GM19452 (cell line): ENCODE results near the gene OGDH.
"Not testable (repeated sequence)": the region's sequence is repeated elsewhere in the genome, so short reads cannot be mapped to it uniquely, and the experiment has no call there.

Experiments used
- ATAC-seq: cut with Tn5 transposase; IDR thresholded peaks from one replicate; pipeline ENCODE4 v1.9.1; 2021; ENCODE audit not compliant: unreplicated experiment

Gene OGDH

DNA sequence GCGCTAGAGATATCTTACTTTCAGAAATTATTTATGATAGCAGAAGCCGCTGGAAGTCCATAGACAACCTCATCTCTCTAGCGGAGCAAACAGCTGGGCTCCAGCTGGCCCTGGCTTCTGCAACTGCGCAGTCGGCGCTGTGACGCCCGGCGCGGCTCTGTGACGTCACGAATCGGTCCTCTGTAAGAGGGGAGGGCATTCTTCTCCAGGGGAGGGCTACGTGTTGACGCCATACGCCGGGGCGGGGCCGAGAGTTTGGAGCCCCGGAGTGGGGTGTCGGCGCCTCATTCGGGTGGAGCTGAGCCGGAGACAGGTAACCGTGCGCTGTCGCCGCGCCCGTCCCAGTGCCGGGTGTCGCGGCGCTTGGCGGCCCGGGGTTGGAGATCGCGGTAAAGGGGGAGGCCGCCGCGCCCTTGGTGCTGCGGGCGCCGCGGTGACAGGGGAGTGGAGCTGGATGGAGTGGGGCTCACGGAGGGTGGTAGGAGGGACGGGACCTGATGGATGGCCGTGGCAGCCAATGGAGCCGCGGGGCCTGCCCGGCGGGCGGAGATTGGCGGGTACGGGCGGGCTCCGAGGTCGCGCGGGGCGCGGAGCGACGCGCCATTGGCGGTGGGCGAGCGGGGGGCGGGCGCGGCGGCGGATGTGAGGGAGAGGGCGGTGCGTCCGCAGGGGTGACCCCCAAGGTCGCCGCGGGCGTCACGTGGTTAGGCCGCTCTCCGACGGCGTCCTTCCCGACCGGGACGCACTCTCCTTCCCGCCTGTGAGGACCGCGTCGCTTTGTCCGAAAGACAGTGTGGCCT is at the start of gene OGDH:
Gene OGDH (plus strand): TSS at position 287 of the 800 bp plus-strand sequence. CDS start 17,717 bp downstream, outside the sequence.
- ATAC-seq, result peak; percentile 96

DNA sequence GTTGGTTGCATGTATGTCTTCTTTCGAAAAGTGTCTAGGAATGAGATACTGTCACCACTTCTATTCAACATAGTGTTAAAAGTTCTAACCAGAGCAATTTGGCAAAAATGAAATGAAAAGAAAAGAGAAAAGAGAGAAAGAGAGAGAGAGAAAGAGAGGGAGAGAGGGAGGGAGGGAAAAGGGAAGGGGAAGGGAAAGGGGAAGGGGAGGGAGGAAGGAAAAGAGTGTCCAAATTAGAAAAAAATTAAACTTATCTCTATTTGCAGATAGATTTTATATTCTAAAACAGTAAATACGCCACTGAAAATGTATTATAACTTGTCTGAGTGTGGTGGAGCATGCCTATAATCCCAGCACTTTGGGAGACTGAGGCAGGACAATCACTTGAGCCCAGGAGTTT is 48.9 kb upstream of the OGDH start:
- ATAC-seq, result no peak

DNA sequence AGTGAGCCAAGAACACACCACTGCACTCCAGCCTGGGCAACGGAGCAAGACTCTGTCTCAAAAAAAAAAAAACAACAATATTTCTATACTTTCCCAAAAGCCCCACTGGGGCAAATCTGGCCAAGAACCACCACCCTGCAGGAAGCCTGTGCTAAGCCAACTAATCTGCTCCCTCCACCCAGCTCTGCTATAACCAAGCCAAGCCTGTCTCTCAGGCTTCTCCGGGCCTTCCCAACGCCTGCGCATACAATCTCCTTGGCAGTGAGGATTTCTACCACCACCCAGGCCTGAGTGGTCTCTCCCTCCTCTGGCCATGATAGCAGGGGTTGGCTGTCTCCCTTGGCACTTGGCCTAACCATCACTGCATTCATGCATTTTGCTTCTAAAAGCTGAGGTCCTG is 46.9 kb upstream of the OGDH start:
- ATAC-seq, result no peak

DNA sequence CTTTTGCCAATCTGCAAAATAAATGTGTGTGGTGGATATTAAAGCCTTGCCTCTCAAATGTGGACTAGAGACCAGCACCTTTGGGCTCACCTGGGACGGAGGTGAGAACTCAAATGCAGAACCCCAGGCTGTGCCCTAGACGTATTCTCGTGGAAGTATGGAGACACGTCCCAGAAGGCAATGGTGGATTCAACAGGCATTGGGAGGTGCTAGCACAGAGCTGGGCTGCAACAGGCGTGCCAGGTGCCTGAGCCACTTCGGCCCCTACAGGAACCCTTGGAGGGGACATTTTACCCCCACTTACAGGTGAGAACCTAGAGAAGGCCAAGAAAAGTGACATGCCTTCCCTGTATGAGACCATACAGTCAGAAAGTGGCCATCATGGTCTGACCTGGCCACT is 44.9 kb upstream of the OGDH start:
- no peak for ATAC-seq

DNA sequence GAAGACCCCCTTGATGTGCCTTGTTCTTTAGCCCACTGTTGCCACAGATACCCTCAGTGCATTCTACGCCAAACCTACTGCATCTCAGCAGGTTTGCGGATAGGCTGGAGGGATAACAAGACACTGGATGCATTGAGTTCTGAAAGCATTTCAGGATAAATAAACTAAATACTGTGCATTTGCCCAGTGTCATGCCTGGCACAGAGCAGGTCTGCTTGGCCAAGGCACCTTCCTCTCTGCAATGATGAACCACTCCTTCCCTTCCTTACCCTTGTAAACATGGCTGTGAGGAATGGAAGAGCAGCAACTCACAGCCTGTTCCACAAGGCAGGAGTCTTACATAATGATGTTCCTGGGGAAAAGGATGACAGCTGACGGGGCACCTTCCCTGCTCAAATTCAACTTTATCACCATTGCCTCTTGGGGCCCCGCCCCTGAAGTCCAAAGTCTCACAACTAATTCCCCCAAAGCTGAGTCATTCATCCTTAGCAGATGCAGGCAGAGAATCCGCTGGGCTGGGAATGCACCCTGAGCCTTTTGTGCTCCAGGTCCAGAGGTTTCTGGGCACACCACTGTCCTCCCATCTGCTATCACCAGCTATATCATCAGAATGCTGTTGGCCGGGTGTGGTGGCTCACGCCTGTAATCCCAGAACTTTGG is 44.3 kb upstream of the OGDH start:
- no peak for ATAC-seq

DNA sequence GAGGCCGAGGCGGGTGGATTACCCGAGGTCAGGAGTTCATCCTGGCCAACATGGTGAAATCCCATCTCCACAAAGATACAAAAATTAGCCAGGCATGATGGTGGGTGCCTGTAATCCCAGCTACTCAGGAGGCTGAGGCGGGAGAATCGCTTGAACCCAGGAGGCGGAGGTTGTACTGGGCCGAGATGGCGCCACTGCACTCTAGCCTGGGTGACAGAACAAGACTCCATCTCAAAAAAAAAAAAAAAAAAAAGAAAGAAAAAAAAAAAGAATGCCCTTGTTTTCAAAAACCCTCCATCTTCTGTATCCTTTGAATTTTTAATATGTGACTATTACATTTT is 43.8 kb upstream of the OGDH start:
- not testable (repeated sequence) for ATAC-seq

DNA sequence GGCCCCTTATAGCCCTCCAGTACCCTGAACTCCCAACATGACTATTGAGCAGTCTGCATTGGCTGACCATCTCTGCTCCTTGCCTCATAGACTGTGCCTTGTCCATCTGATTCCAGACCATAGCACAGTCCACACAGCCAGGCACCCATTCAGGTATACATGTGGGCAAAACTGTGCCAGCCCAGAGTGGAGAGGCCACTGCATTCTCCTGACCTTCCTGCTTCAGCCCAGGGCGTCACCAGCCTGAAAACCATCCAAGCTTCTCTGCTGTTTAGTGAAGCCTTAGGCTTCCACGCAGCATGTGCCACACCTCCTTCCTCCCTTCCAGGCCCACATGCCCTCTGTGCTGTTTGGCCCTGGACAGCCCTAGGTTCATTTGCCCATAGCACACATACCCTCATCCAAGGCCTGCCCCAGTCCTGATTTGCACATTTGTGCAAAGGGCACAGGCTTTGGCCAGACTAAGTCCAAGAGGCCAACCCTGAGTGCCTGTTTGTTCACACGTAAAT is 43.2 kb upstream of the OGDH start:
- no peak for ATAC-seq

DNA sequence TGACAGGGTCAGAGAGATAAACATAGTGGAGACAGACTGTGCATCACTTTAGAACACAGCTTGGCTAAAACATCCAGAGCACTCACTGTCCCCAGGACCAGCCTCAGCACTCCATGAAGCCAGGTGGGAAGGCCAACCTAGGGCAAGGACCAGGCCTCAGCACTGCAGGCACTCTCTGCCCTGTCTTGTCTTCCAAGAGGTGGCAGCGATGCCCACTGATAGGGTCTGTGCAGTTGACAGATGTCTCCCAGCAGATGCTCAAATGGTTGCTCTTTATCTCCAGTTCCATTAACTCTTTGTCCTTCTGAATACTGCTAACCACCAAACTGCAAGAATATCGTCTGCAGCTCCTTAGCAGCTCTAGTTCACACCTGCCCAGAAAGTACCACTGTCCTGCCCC is 41.8 kb upstream of the OGDH start:
- no peak for ATAC-seq

- peak; percentile 73 for ATAC-seq
Measured at GRCh38 chr7:44565097-44565794, 41.2 kb upstream of the OGDH start.

- ATAC-seq, result peak; percentile 31
Measured at GRCh38 chr7:44565795-44566559, 40.5 kb upstream of the OGDH start.

- ATAC-seq, result no peak
Measured at GRCh38 chr7:44566680-44567079, 39.7 kb upstream of the OGDH start.

DNA sequence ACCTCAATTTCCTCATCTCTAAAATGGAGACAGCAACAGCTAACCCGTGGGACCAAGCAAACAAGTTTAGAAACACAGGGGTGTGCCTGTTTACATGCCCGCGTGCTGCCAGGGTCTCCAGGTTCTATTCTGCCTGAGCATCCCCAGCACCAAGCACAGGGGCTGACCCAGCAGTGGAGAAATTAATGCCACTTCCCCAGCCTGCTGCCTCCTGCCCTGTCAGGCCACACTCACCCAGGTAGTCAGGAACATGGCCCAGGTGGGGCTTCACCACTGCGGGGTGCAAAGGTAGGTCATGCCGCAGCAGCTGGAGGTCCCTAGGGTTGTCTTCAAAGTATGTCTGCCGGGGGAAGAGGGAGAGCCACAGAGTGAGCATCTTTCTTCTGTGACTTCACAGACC is 38.5 kb upstream of the OGDH start:
- ATAC-seq, result no peak

DNA sequence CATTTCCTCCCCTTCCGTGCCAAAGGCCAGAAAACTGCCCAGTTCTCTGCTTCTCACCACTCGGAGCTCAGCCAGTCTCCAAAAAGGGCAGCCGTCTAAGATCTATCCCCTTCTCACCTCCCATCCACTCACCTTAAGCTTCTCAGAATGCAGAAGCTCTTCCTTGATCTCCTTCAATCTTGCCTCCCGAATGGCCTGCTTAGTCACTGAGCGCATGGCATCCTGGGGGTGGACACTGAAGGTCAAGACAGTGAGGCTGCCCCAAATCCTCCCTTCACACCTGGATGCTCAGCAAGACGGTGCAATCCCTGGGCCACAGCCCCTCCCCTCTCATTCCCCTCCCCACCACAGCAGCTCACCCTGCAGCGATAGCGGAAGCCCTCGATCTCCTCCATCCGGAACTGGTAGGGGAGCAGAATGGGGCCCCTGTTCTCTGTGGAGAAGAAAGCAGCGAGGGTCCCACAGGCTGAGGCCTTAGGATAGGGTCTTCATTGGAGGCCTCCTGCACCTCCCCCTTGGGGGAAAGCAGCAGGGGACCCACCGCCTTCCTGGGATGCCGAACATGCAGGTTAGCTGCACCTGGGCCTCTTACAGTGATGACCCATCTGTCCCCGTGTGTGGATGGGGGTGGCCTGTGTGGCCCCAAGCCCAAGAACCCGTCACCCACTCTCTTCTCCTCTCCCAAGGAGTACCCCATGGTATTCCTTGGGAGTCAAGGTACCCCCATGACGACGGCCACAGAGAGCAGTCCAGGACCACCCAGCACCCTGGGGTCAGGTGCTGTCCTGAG is 37.5 kb upstream of the OGDH start:
- ATAC-seq, result no peak

DNA sequence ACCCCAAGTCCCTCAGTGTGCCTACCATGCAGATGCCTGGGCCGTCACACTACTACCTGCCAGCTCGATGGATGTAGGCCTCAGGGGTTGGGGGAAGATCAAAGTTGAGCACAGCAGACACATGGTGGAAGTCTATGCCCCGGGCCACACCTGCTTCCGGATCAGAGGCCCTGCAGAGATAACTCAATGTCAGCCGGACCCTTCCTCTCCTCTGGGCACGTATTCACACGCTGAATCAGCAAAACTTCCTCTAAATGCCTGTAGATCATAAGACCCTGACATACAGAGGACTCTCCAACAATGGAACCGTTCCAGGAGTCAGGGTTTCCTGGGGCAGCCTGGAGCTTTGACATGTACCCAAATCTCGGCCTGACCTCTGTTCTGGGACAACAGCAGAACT is 36.5 kb upstream of the OGDH start:
- no peak for ATAC-seq

DNA sequence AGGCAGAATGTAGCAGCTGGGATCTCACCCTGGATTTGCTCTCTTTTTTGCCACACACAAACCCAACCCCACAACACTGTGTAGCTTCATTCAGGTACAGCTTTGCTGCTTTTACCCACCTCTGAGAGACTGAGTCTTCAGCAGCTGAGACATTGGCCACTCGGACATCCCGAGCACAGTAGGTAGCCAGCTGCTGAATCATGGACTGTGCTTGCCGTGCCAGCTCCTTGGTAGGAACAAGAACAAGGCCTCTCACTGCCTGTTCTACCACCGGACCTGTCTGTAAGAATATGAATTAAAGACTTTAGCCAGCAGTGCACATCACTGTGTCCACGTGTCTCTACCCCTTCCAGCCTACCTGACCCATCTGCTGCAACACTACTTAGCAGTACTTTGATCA is 33.7 kb upstream of the OGDH start:
- ATAC-seq, result no peak

DNA sequence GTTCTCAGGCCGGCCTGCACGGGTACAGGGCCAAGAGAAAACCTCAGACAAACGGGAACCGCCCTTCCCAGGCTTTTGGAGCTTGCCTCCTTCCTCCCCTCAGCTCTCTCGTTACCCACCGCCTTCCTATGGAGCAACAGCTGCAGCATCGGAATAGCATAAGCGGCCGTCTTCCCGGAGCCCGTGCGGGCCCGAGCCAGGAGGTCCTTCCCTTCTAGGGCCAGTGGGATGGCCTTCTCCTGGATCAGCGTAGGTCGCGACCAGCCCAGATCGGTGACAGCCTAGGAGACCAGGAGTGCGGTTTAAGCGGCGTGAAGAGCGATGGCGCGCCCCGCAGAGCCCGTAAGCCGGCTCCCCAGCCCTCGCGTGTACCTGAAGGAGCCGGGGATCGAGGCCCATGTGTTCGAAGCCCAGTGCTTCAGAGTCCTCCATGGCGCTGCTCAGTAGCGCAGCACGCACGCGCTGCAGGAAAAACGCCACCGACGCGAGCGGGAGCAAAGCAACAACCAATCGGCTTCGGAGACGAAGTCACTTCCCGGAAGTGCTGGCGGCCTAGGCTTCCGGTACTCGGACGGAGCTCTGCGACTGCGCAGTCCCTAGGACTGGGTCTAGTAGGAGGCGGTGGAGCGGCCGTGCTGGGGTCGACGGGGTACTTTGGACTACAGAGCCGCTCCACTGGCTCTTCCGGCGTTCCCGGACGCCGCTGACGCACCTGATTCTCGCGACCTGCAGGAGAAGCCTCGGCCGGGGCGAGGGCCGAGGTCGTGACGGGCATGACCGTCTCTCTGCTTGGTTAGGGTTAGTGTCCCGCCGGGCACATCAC is 32.8 kb upstream of the OGDH start, which contains the start of gene DDX56:
Gene DDX56 (minus strand): TSS at position 445 of the 823 bp plus-strand sequence. CDS start 13 bp downstream, at position 432.
- ATAC-seq, result peak; percentile 96

DNA sequence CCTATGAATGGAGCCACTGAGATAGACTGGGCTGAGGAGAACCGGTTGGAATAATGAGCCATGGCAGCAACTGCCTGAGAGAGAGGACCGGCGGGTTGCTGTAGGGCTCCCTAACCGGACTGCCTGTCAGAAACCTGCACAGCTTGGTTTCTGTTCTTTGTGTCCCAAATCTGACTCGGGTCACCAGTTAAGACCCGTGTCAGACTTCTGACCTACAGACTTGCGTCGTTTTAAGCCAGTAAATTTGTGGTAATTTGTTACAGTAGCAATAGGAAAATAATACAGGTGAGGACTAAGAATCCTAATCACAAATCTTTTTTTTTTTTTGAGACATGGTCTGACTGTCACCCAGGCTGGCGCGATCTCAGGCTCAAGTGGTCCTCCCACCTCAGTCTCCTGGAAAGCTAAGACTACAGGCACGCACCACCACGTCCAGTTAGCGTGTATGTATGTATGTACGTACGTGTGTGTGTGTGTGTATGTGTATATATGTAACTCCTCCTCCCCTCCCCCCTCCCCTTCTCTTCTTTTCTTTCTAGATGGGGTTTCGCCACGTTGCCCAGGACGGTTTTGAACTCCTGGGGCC is 32.0 kb upstream of the OGDH start:
- ATAC-seq, result no peak

DNA sequence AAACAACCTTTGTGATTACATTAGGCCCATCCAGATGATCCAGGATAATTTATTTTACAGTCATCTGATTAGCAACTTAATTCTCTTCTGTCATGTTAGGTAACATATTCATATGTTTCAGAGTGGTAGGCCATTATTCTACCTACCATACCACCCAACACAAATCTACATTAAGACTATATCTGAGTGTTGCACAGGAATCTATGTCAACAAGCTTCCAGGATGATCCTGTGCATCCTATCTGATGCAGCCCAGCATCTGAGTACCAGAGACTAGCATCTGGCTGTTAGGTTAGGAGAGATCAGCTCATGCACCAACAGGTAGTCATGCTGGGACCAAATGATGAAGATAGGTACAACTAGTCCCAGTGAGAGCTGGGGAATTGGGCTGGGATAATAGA is 31.4 kb upstream of the OGDH start:
- no peak for ATAC-seq

DNA sequence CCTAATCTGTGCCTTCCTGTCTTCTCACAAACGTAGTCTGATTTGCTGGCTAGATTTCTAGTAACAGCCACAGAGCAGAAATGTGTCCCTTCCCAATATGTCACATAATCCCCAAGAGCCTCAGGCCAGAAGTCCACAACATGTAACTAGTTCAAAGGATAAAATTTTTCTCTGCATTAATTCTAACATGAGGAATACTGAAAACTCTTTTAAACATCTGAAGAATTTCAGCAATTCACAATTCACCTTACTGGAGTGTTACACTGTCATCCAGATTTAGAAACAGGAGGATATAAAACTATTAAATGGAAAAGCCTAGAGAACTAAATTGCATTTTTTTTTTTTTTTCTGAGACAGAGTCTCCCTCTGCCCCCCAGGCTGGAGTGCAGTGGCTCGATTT is 30.2 kb upstream of the OGDH start:
- no peak for ATAC-seq
